Measurements from ENCODE around the gene TOMM20L. TPM values are rescaled to one million over a fixed set of nuclear protein-coding genes. Genes with fewer than 3 reads are reported as not detected.

TOMM20L gene
- total and polyA plus RNA-seq, 7 experiments from 2014 or later, result not detected

DNA sequence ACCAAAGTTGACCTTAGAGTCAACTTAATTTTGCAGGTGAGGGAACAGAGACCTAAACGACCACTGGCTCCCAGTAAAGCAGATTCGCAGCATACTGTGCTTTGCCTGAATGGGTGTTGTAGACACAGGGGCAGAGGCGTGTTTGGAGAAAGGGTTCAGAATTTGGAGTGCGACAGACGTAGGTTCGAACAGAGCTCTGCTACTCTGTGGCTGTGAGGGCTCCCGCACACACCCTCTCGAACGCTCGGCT lies 243 bp upstream of the TOMM20L start:
- H3K9me3 ChIP-seq (ENCODE audit: control insufficient read depth in 2 of 3, low read length in 3 of 3), result no peaks in the 10 kb centered on the region
- no peaks in the 10 kb centered on the region for H3K27me3 ChIP-seq (ENCODE audit: control insufficient read depth in 2 of 2, insufficient read depth in 2 of 2, low read length in 2 of 2)
- ChIA-PET CTCF (interaction anchor here (1.1 to 2.1 kb wide), 4 partner anchors 30 to 288 kb away, joined by 3 to 6 read pairs (median 4); partner anchors contain the start of gene ARID4A), POLR2A (interaction anchor here (0.6 to 2.7 kb wide), 9 partner anchors 12 to 151 kb away, joined by 3 to 29 read pairs (median 3); partner anchors contain the start of genes ARID4A, KIAA0586, PSMA3 and TIMM9)
- Mint-ChIP-seq H3K36me3 (peaks cover 0 to 3% (median 0%) of the 10 kb centered on the region in 5 donors), H3K27me3 (peaks cover 0 to 2% (median 0%) of the 10 kb centered on the region in 5 donors), H3K4me3 (peak overlapping the region; percentile 78 to 93 (median 83)), H3K4me1 (peaks cover 6 to 19% (median 12%) of the 10 kb centered on the region in 7 donors), H3K27ac (peak overlapping the region; percentile 51 to 94 (median 88)), H3K9me3 (no peaks in the 10 kb centered on the region)
- intact Hi-C loops (cut with micrococcal nuclease), result loop anchor here (1.0 to 5.0 kb wide), 3 partner anchors 64 to 287 kb away; partner anchors contain the start of gene PSMA3 (in 1 of the 2)
- no peaks in the 10 kb centered on the region for H3K36me3 ChIP-seq (ENCODE audit: control insufficient read depth in 2 of 3, insufficient read depth in 3 of 3, low read length in 3 of 3)
- DNase-seq (no peak), ATAC-seq (no peak)
- peak overlapping the region; percentile 72 for H3K27ac ChIP-seq (ENCODE audit: low read depth, low read length)
- H3K4me1 ChIP-seq (ENCODE audit: control insufficient read depth in 2 of 2, insufficient read depth in 2 of 2, low read length in 2 of 2), result peaks cover 8 to 9% of the 10 kb centered on the region in 2 donors
- peak overlapping the region; percentile 33 for H3K4me3 ChIP-seq (ENCODE audit: low read length)

DNA sequence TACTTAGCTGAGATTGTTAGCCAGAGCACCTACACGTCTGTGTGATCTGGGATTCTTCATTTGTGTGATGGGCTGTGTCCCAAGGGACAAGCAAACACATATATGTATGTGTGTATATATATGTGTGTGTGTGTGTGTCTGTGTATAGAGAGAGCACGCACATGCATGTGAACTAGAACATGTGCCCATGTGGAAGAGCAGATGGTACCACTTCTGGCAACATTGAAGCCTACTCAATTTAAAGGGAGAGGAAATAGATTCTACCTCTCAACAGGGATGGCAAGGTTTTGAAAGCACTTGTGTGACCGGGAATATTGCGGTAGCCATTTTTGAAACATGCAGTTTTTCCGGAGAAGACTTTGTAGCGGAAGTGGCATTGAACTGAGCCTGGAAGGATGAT lies 1.4 kb downstream of the TOMM20L start:
- peak overlapping the region in 9 of 10 donors; percentile 3 to 93 (median 30) for H3K4me3 Mint-ChIP-seq

DNA sequence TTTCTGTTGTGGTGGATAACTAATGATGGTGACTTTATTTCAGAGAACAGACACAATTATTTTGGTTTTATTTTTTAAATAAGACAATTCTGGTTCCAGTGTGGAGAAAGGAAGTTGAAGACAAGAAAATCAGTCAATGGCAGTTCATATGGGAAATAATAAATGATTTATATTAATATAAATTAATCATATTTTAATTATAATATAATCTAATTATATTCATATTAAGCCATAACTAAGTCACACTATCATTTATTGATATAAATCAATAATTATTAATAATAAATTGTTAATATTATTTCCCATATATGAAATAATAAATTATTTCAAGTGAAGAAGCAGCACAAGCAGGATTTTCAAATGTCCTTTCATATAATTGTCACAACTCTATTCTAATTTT lies 2.8 kb downstream of the TOMM20L start:
- Mint-ChIP-seq H3K36me3 (peaks cover 0 to 6% (median 0%) of the 10 kb centered on the region in 5 donors), H3K27me3 (peaks cover 0 to 2% (median 0%) of the 10 kb centered on the region in 5 donors), H3K27ac (no peak overlapping the region), H3K4me3 (no peak overlapping the region), H3K9me3 (no peaks in the 10 kb centered on the region), H3K4me1 (peaks cover 6 to 19% (median 12%) of the 10 kb centered on the region in 7 donors)
- ChIA-PET POLR2A (interaction anchor here (1.0 kb wide), 1 partner anchor 29 kb away, joined by 3 read pairs; the partner anchor contains the start of genes KIAA0586 and TIMM9), CTCF (no interaction called here)
- no peak overlapping the region for H3K27ac ChIP-seq (ENCODE audit: low read depth, low read length)
- H3K9me3 ChIP-seq (ENCODE audit: control insufficient read depth in 2 of 3, low read length in 3 of 3), result no peaks in the 10 kb centered on the region
- peaks cover 8 to 9% of the 10 kb centered on the region in 2 donors for H3K4me1 ChIP-seq (ENCODE audit: control insufficient read depth in 2 of 2, insufficient read depth in 2 of 2, low read length in 2 of 2)
- intact Hi-C loops (cut with micrococcal nuclease), result loop anchor here in 1 of 2 donors (5.0 kb wide), 1 partner anchor 156 kb away; the partner anchor contains the start of gene PSMA3
- no peak overlapping the region for H3K4me3 ChIP-seq (ENCODE audit: low read length)
- H3K36me3 ChIP-seq (ENCODE audit: control insufficient read depth in 2 of 3, insufficient read depth in 3 of 3, low read length in 3 of 3), result no peaks in the 10 kb centered on the region
- H3K27me3 ChIP-seq (ENCODE audit: control insufficient read depth in 2 of 2, insufficient read depth in 2 of 2, low read length in 2 of 2), result no peaks in the 10 kb centered on the region
- DNase-seq (no peak), ATAC-seq (no peak)

More for the DNA sequence above, 1.4 kb downstream of the TOMM20L start:
- DNase-seq (no peak), ATAC-seq (no peak)
- ChIA-PET CTCF (interaction anchor here (0.9 kb wide), 1 partner anchor 30 kb away, joined by 4 read pairs; the partner anchor contains the start of genes KIAA0586 and TIMM9), POLR2A (interaction anchor here (1.3 to 2.0 kb wide), 4 partner anchors 17 to 152 kb away, joined by 3 to 29 read pairs (median 4); partner anchors contain the start of genes KIAA0586, PSMA3 and TIMM9)
- H3K36me3 ChIP-seq (ENCODE audit: control insufficient read depth in 2 of 3, insufficient read depth in 3 of 3, low read length in 3 of 3), result no peaks in the 10 kb centered on the region
- Mint-ChIP-seq H3K4me1 (peaks cover 6 to 19% (median 12%) of the 10 kb centered on the region in 7 donors), H3K9me3 (no peaks in the 10 kb centered on the region), H3K36me3 (peaks cover 0 to 6% (median 0%) of the 10 kb centered on the region in 5 donors), H3K27me3 (peaks cover 0 to 2% (median 0%) of the 10 kb centered on the region in 5 donors), H3K27ac (peak overlapping the region in 8 of 9 donors; percentile 4 to 97 (median 68))
- H3K9me3 ChIP-seq (ENCODE audit: control insufficient read depth in 2 of 3, low read length in 3 of 3), result no peaks in the 10 kb centered on the region
- H3K27ac ChIP-seq (ENCODE audit: low read depth, low read length), result no peak overlapping the region
- H3K4me3 ChIP-seq (ENCODE audit: low read length), result no peak overlapping the region
- intact Hi-C loops (cut with micrococcal nuclease), result loop anchor here in 1 of 2 donors (2.0 to 5.0 kb wide), 2 partner anchors 155 to 288 kb away; partner anchors contain the start of gene PSMA3
- no peaks in the 10 kb centered on the region for H3K27me3 ChIP-seq (ENCODE audit: control insufficient read depth in 2 of 2, insufficient read depth in 2 of 2, low read length in 2 of 2)
- peaks cover 8 to 9% of the 10 kb centered on the region in 2 donors for H3K4me1 ChIP-seq (ENCODE audit: control insufficient read depth in 2 of 2, insufficient read depth in 2 of 2, low read length in 2 of 2)

DNA sequence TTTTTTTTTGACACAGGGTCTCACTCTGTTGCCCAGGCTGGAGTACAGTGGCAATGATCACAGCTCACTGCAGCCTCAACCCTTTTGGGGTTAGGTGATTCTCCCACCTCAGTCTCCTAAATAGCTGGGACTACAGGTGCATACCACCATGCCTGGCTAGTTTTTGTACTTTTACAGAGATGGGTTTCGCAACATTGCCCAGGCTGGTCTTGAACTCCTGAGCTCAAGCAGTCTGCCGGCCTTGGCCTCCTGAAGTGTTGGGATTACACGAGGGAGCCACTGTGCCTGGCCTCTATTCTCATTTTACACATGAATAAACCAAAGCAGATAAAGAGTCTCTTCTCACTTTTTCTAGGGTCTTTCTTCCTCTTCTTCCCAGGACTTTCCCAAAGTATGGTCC lies 3.2 kb downstream of the TOMM20L start:
- Histone ChIP-seq H3K27ac (ENCODE audit: low read depth, low read length) (no peak overlapping the region), H3K27me3 (ENCODE audit: control insufficient read depth in 2 of 2, insufficient read depth in 2 of 2, low read length in 2 of 2) (no peaks in the 10 kb centered on the region), H3K9me3 (ENCODE audit: control insufficient read depth in 2 of 3, low read length in 3 of 3) (no peaks in the 10 kb centered on the region), H3K4me1 (ENCODE audit: control insufficient read depth in 2 of 2, insufficient read depth in 2 of 2, low read length in 2 of 2) (peaks cover 8 to 9% of the 10 kb centered on the region in 2 donors), H3K4me3 (ENCODE audit: low read length) (no peak overlapping the region), H3K36me3 (ENCODE audit: control insufficient read depth in 2 of 3, insufficient read depth in 3 of 3, low read length in 3 of 3) (no peaks in the 10 kb centered on the region)
- Mint-ChIP-seq H3K27ac (no peak overlapping the region), H3K36me3 (peaks cover 0 to 6% (median 0%) of the 10 kb centered on the region in 5 donors), H3K4me1 (peaks cover 6 to 19% (median 12%) of the 10 kb centered on the region in 7 donors), H3K9me3 (no peaks in the 10 kb centered on the region), H3K4me3 (no peak overlapping the region), H3K27me3 (peaks cover 0 to 2% (median 0%) of the 10 kb centered on the region in 5 donors)
- ChIA-PET CTCF (no interaction called here), POLR2A (interaction anchor here (1.0 to 1.9 kb wide), 2 partner anchors 29 kb away, joined by 3 to 4 read pairs; partner anchors contain the start of genes KIAA0586 and TIMM9)
- intact Hi-C loops (cut with micrococcal nuclease), result loop anchor here in 1 of 2 donors (5.0 kb wide), 1 partner anchor 157 kb away; the partner anchor contains the start of gene PSMA3
- ATAC-seq (no peak), DNase-seq (no peak)

DNA sequence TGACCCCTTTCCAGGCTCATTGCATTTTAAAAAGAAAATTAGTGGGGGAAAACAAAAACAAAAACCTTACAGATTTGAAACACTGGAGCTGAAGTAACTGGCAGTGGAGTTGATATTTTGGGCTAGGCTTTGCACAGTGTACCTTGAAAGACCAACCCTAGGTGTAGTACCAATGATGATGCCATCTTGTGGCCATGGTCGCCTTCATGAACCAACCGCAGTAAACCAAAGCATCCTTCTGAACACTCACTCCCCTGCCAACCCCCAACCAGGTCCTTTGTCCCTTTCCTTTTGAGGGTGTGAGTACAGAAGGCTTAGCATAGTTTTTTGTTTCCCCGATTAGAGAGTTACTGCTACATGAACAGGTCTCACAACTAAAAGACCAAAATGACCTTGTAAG lies 5.9 kb downstream of the TOMM20L start:
- H3K9me3 ChIP-seq (ENCODE audit: control insufficient read depth in 2 of 3, low read length in 3 of 3), result no peaks in the 10 kb centered on the region
- H3K4me3 Mint-ChIP-seq, result no peak overlapping the region
- H3K27ac ChIP-seq (ENCODE audit: low read depth, low read length), result no peak overlapping the region
- H3K4me1 ChIP-seq (ENCODE audit: control insufficient read depth in 2 of 2, insufficient read depth in 2 of 2, low read length in 2 of 2), result peaks cover 0 to under 1% of the 10 kb centered on the region in 2 donors
- POLR2A ChIA-PET, result no interaction called here
- no peak for ATAC-seq
- no peak overlapping the region for H3K27ac Mint-ChIP-seq
- intact Hi-C loops (cut with micrococcal nuclease), result loop anchor here in 1 of 2 donors (1.0 kb wide), 1 partner anchor 293 kb away; no protein-coding TSS in a partner anchor
- peak in 1 of 9 donors; percentile 5 for DNase-seq
- peaks cover 0 to 8% (median 4%) of the 10 kb centered on the region in 7 donors for H3K4me1 Mint-ChIP-seq
- H3K36me3 ChIP-seq (ENCODE audit: control insufficient read depth in 2 of 3, insufficient read depth in 3 of 3, low read length in 3 of 3), result no peaks in the 10 kb centered on the region
- no peaks in the 10 kb centered on the region for H3K9me3 Mint-ChIP-seq
- H3K27me3 Mint-ChIP-seq, result no peaks in the 10 kb centered on the region
- CTCF ChIA-PET, result interaction anchor here (0.6 kb wide), 1 partner anchor 13 kb away, joined by 3 read pairs; no protein-coding TSS in a partner anchor
- H3K27me3 ChIP-seq (ENCODE audit: control insufficient read depth in 2 of 2, insufficient read depth in 2 of 2, low read length in 2 of 2), result no peaks in the 10 kb centered on the region
- H3K4me3 ChIP-seq (ENCODE audit: low read length), result no peak overlapping the region
- peaks cover 0 to 13% (median 0%) of the 10 kb centered on the region in 5 donors for H3K36me3 Mint-ChIP-seq

DNA sequence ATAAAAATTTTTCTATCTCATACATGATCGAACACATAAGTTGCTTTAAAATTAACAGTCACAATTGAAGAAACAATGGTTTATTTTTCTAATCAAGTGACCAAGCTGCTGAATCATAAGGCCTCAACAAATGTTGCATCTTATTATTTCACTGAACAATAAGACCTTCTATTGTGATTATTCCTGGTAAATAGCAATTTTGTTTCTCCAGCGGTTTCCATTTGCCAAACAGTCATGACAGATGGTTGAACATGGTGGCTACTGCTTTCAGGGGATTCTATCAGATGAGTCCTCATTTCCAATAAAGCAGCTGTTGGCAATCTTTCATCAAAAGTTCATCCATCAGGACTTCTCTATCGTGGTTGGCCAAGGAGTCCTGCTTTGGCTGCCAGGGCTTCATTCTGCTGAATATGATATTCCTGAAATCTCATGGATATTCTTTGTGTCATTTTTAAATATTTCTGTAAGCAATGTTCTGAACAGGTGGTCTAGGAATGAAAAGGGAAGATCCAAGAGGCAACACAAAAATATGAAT lies 13.0 kb downstream of the TOMM20L start:
- Mint-ChIP-seq H3K4me1 (peaks cover 0 to 3% (median 0%) of the 10 kb centered on the region in 7 donors), H3K9me3 (no peaks in the 10 kb centered on the region), H3K27ac (peak overlapping the region in 2 of 9 donors; percentile 41), H3K27me3 (no peaks in the 10 kb centered on the region), H3K36me3 (peaks cover 3 to 37% (median 17%) of the 10 kb centered on the region in 5 donors), H3K4me3 (no peak overlapping the region)
- POLR2A ChIA-PET, result interaction anchor here (0.8 kb wide), 1 partner anchor 47 kb away, joined by 3 read pairs; no protein-coding TSS in a partner anchor
- Histone ChIP-seq H3K4me3 (ENCODE audit: low read length) (no peak overlapping the region), H3K27ac (ENCODE audit: low read depth, low read length) (no peak overlapping the region), H3K9me3 (ENCODE audit: control insufficient read depth in 2 of 3, low read length in 3 of 3) (no peaks in the 10 kb centered on the region), H3K36me3 (ENCODE audit: control insufficient read depth in 2 of 3, insufficient read depth in 3 of 3, low read length in 3 of 3) (peaks cover 5 to 34% (median 16%) of the 10 kb centered on the region in 3 experiments), H3K4me1 (ENCODE audit: control insufficient read depth in 2 of 2, insufficient read depth in 2 of 2, low read length in 2 of 2) (no peaks in the 10 kb centered on the region), H3K27me3 (ENCODE audit: control insufficient read depth in 2 of 2, insufficient read depth in 2 of 2, low read length in 2 of 2) (no peaks in the 10 kb centered on the region)
- DNase-seq (no peak), ATAC-seq (no peak)
- CTCF ChIA-PET, result no interaction called here
- intact Hi-C loops (cut with micrococcal nuclease), result no loop called here

All from naive thymus-derived CD4-positive, alpha-beta T cell (primary cell).